Body of pancreas (tissue), 4 donors: Measurements from ENCODE around the gene RP2. TPM values are rescaled to one million over a fixed set of nuclear protein-coding genes. Genes with fewer than 3 reads are reported as not detected.

Experiments used
- ATAC-seq: fragments of 150-250 bp; one replicate; pipeline ENCODE4 v1.9.1; 2016
- DNase-seq, 4 donors: peaks; one replicate each; pipeline ENCODE4 v3.0.0-alpha.2; 2019
- H3K27ac ChIP-seq, 4 donors: fragments of 200-600 bp; sonication (generic); 1 replicate in 3 of 4; 2 replicates in 1 of 4; pipeline versions ENCODE4 v1.5.1 to v1.6.1; 2016 to 2019; ENCODE audit warnings: mild to moderate bottlenecking in 1 of 4, mixed read lengths in 1 of 4, moderate library complexity in 1 of 4
- H3K27me3 ChIP-seq, 2 donors: fragments of 200-600 bp; sonication (generic); one replicate each; pipeline ENCODE4 v1.6.0; 2016; ENCODE audit warnings: mild to moderate bottlenecking in 1 of 2
- H3K36me3 ChIP-seq, 2 donors: fragments of 200-600 bp; sonication (generic); replicated peaks in 1 of 2; 2 replicates each; pipeline ENCODE4 v1.5.1; 2016; ENCODE audit warnings: low read depth in 2 of 2; ENCODE audit not compliant: insufficient read depth in 1 of 2
- H3K4me1 ChIP-seq: fragments of 200-600 bp; sonication (generic); one replicate; pipeline ENCODE4 v1.6.0; 2016
- H3K4me3 ChIP-seq, 2 donors: fragments of 200-600 bp; sonication (generic); 1 replicate in 1 of 2; 2 replicates in 1 of 2; pipeline ENCODE4 v1.5.1; 2016 to 2019
- H3K9me3 ChIP-seq, 3 donors: fragments of 200-600 bp; sonication (generic); 1 replicate in 2 of 3; 2 replicates in 1 of 3; pipeline ENCODE4 v1.5.1; 2016
- CTCF ChIP-seq, 7 experiments: fragments of 450-650 bp in 4 of 7; fragments of 200-600 bp in 3 of 7; sonication (generic) in 3 of 7; IDR thresholded peaks; one replicate each; pipeline ENCODE4 v1.5.1; 2016 to 2019; ENCODE audit warnings: antibody characterized with exemption in 7 of 7
- POLR2A ChIP-seq, 3 donors: fragments of 450-650 bp; IDR thresholded peaks; one replicate each; pipeline ENCODE4 v1.6.1; 2016; ENCODE audit warnings: antibody characterized with exemption in 3 of 3, mild to moderate bottlenecking in 2 of 3
- WGBS, 2 donors: methylation state at CpG; one replicate each; pipeline ENCODE4 v1.1.5; 2017; 5-methylcytosine and 5-hydroxymethylcytosine counted together
- intact Hi-C: fragments of 100-400 bp; cut with DNase I; formaldehyde crosslinking; loops from one replicate; pipeline ENCODE4 v1.15.1; 2023
- total RNA-seq, 2 donors: library from RNA; depleted of rRNA; stranded (reverse); fragments of >200 nt; gene quantifications; one replicate each; pipeline ENCODE4 v1.1.0, GENCODE V29; 2016

The RP2 gene
- total RNA-seq, 2 donors from 2014 or later = 0.99 to 5.7 TPM

- H3K9me3 ChIP-seq = no peaks in the 10 kb centered on the region
- WGBS, 2 donors = 92 to 94% methylated on average over 1 of the region's 1 CpG
- intact Hi-C loops = no loop called here
- H3K4me1 ChIP-seq = no peaks in the 10 kb centered on the region
- no peaks in the 10 kb centered on the region for H3K27me3 ChIP-seq
- no peak overlapping the region for H3K4me3 ChIP-seq
- no peak for TF ChIP-seq CTCF (IDR thresholded peaks at IDR 0.05)
- TF ChIP-seq POLR2A (IDR thresholded peaks at IDR 0.05) = no peak
- ATAC-seq (no peak), DNase-seq (no peak)
- H3K36me3 ChIP-seq = no peaks in the 10 kb centered on the region
- H3K27ac ChIP-seq = no peak overlapping the region
These were observed 13.9 kb downstream of the RP2 start for GRCh38 chrX:46850771-46851170.

DNA sequence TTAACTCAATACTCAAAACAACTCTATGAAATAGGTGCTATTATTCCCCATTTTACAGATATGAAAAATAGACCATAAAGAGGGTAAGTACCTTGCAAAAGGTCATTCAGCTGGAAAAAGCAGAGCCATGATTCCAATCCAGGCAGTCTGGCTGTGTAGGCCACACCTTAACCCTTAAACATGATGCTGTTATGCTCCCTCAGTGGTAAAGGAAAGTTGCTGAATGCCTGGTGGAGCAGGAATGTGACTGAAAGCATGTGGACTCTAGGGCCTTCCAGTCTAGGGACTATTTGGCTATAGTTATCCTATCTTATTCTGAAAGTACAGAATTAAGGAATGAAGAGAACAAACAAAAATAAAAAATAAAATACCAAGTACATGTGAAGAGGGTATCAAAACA lies 19.6 kb downstream of the RP2 start:
- DNase-seq = no peak
- no peaks in the 10 kb centered on the region for H3K4me1 ChIP-seq
- H3K27ac ChIP-seq = no peak overlapping the region
- no peaks in the 10 kb centered on the region for H3K9me3 ChIP-seq
- TF ChIP-seq POLR2A (IDR thresholded peaks at IDR 0.05) (no peak), CTCF (IDR thresholded peaks at IDR 0.05) (no peak)
- H3K36me3 ChIP-seq = no peaks in the 10 kb centered on the region
- H3K4me3 ChIP-seq = no peak overlapping the region
- intact Hi-C loops = no loop called here
- no peak for ATAC-seq
- H3K27me3 ChIP-seq = no peaks in the 10 kb centered on the region

DNA sequence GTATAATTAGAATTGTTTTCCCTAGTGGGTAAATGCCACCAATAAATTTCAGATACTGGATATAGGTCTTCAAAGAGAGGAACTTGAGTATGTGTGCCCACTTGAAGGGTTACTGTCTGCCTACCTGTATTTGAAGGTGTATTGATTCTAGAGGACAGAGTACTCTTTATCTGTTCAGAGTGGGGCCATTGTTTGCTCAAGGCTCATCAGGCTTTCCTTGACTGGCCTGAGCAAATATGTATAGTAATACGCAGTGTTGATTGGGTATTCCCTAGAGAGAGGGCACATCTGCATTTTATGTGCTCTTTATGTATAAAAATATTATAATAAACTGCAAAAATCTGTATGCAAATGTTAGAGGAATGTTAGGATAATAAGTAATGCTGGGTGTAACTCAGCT lies 23.7 kb downstream of the RP2 start:
- intact Hi-C loops = no loop called here
- Histone ChIP-seq H3K4me3 (no peak overlapping the region), H3K36me3 (no peaks in the 10 kb centered on the region), H3K27ac (no peak overlapping the region), H3K27me3 (no peaks in the 10 kb centered on the region), H3K4me1 (no peaks in the 10 kb centered on the region), H3K9me3 (no peaks in the 10 kb centered on the region)
- DNase-seq (no peak), ATAC-seq (no peak)
- TF ChIP-seq CTCF (IDR thresholded peaks at IDR 0.05) (no peak), POLR2A (IDR thresholded peaks at IDR 0.05) (no peak)
- 27 to 67% methylated on average over 1 of the region's 1 CpG for WGBS, 2 donors

DNA sequence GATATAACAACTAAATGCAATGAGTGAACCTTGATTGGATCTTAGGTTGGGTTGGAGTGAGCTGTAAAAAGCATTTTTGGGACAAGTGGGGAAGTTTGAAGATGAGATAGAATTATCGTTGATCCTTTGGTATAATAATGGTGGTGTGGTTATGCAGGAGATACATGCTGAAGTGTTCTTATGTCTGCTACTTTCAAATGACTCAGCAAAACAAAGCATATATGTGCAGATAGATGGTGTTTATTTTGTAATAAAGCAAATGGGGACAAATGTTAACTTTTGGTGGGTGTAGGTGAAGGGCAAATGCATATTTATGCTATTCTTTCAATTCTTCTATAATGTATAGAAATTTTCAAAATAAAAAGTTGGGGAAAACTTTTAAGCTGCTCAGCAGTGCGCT lies 26.2 kb downstream of the RP2 start:
- Histone ChIP-seq H3K4me1 (no peaks in the 10 kb centered on the region), H3K4me3 (no peak overlapping the region), H3K27ac (no peak overlapping the region), H3K36me3 (no peaks in the 10 kb centered on the region), H3K9me3 (no peaks in the 10 kb centered on the region), H3K27me3 (no peaks in the 10 kb centered on the region)
- intact Hi-C loops = no loop called here
- WGBS, 2 donors = 80 to 97% methylated on average over 2 of the region's 2 CpGs
- DNase-seq (no peak), ATAC-seq (no peak)
- no peak for TF ChIP-seq CTCF (IDR thresholded peaks at IDR 0.05)
- no peak for TF ChIP-seq POLR2A (IDR thresholded peaks at IDR 0.05)

- ATAC-seq (no peak), DNase-seq (no peak)
- TF ChIP-seq POLR2A (IDR thresholded peaks at IDR 0.05) (no peak), CTCF (IDR thresholded peaks at IDR 0.05) (no peak)
- H3K36me3 ChIP-seq = no peaks in the 10 kb centered on the region
- H3K4me3 ChIP-seq = no peak overlapping the region
- H3K27ac ChIP-seq = no peak overlapping the region
- no peaks in the 10 kb centered on the region for H3K27me3 ChIP-seq
- intact Hi-C loops = no loop called here
- 82 to 94% methylated on average over 2 of the region's 2 CpGs for WGBS, 2 donors
- H3K4me1 ChIP-seq = no peaks in the 10 kb centered on the region
- H3K9me3 ChIP-seq = no peaks in the 10 kb centered on the region
These were observed 27.8 kb downstream of the RP2 start for GRCh38 chrX:46864606-46865005.
